Measurements from ENCODE around the gene BCAT1. TPM values are rescaled to one million over a fixed set of nuclear protein-coding genes. Genes with fewer than 3 reads are reported as not detected.

Gene BCAT1
- total and polyA plus RNA-seq, 2 of the 8 experiments (the other 6 are each of a cell fraction or from before 2014, with no cell fraction given), result 19.7 to 263 TPM

DNA sequence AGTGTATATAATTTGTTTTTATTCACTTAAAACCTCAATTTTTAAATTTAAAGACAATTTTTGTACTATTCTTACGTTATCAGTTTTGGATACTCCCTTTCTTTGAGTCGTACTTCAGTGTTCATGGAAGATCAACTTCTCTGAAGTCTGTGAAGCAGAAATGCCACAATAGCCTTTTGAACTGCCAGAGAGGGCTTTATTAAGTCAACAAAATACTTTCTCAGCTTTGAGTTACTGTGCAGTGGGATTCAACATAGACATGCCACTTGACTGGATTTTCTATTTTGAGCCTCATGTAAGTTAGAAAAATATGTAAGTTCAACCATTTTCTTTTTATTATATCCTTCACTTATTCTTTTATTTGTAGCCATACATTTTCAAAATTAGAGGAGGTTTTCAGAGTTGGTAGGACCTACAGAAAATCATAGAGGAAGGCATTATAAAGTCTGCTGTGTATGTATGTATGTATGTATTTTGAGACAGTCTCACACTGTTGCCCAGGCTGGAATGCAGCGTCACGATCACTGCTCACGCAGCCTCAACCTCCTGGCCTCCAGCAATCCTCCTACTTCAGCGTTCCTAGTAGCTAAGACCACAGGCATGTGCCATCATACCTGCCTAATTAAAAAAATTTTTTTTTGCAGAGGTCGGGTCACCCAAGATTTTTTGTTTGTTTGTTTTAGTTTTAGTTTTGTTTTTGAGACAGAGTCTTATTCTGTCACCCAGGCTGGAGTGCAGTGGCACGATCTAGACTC is 31.3 kb upstream of the BCAT1 start:
- H2BK12ac ChIP-seq (ENCODE audit: low read depth, low read length), result no peak overlapping the region
- ChIA-PET CTCF (ENCODE audit: partially characterized antibody) (interaction anchor here (0.6 to 1.4 kb wide), 9 partner anchors 9 to 156 kb away, joined by 3 to 6 read pairs (median 3); no protein-coding TSS in a partner anchor), POLR2A (ENCODE audit: partially characterized antibody) (no interaction called here)
- H3K27me3 ChIP-seq (replicated peaks in 1 of 4; ENCODE audit: control insufficient read depth in 3 of 4, extremely low read depth in 1 of 4, insufficient read depth in 3 of 4, low read length in 3 of 4), result no peaks in the 10 kb centered on the region
- H3K9ac ChIP-seq (replicated peaks in 1 of 4; ENCODE audit: extremely low read depth in 1 of 4, low read depth in 3 of 4, low read length in 3 of 4), result no peak overlapping the region
- no peaks in the 10 kb centered on the region for H3K79me1 ChIP-seq (ENCODE audit: low read depth, low read length)
- no peak overlapping the region for H3K4me2 ChIP-seq (ENCODE audit: insufficient read depth in 1 of 2, low read depth in 2 of 2, low read length in 2 of 2)
- no peak overlapping the region for H3K14ac ChIP-seq (ENCODE audit: insufficient read length)
- no peaks in the 10 kb centered on the region for H3K23me2 ChIP-seq (ENCODE audit: low read depth, low read length)
- no peak overlapping the region for H4K91ac ChIP-seq (replicated peaks; ENCODE audit: insufficient read length, low read length)
- no peak overlapping the region for H3K23ac ChIP-seq (ENCODE audit: insufficient read length)
- no peaks in the 10 kb centered on the region for H3K79me2 ChIP-seq (ENCODE audit: control insufficient read depth in 1 of 2, insufficient read depth in 2 of 2, low read length in 2 of 2)
- no peak overlapping the region for H3K18ac ChIP-seq (ENCODE audit: extremely low read depth, low read length)
- H4K20me1 ChIP-seq (replicated peaks in 1 of 2; ENCODE audit: control insufficient read depth in 1 of 2, insufficient read depth in 2 of 2, low read length in 2 of 2), result no peaks in the 10 kb centered on the region
- no peaks in the 10 kb centered on the region for H3K4me1 ChIP-seq (replicated peaks in 1 of 4; ENCODE audit: control insufficient read depth in 3 of 4, insufficient read depth in 4 of 4, low read length in 3 of 4)
- no peak overlapping the region for H4K8ac ChIP-seq (ENCODE audit: extremely low read depth, insufficient read depth, low read length)
- no peak overlapping the region for H3K4me3 ChIP-seq (ENCODE audit: extremely low read depth in 1 of 4, insufficient read depth in 2 of 4, low read depth in 3 of 4, low read length in 4 of 4)
- no peak overlapping the region for H2BK15ac ChIP-seq (ENCODE audit: low read length)
- no peak overlapping the region for H2AK5ac ChIP-seq (ENCODE audit: low read depth, low read length)
- no peak overlapping the region for H2AFZ ChIP-seq (ENCODE audit: low read length)
- H3K9me3 ChIP-seq (ENCODE audit: insufficient read depth in 2 of 2, low read depth in 1 of 2, low read length in 1 of 2), result peaks cover 4 to 5% of the 10 kb centered on the region in 2 experiments; a peak in 1 of 4 replicates
- 89% methylated on average over 8 of the region's 8 CpGs; no CpG with 5 or more reads in 1 of the 2 experiments for WGBS, 2 experiments (ENCODE audit: extremely low coverage in 1 of 2, insufficient coverage in 1 of 2, insufficient read length in 1 of 2, insufficient replicate concordance in 2 of 2, low coverage in 1 of 2, low lambda C conversion rate in 2 of 2, missing lambda C conversion rate in 1 of 2)
- H4K5ac ChIP-seq (ENCODE audit: insufficient read length, low read depth, low read length), result no peak overlapping the region
- H2BK5ac ChIP-seq (ENCODE audit: low read depth, low read length), result no peak overlapping the region
- TF ChIP-seq SIN3A (conservative IDR thresholded peaks at IDR 0.05 in 1 of 2, IDR thresholded peaks at IDR 0.05 in 1 of 2; ENCODE audit: low read depth in 1 of 2, low read length in 2 of 2) (no peak), PHF8 (conservative IDR thresholded peaks at IDR 0.05; ENCODE audit: low read depth, low read length) (no peak), HDAC6 (IDR thresholded peaks at IDR 0.05; ENCODE audit: low read depth, low read length) (no peak), MAX (IDR thresholded peaks at IDR 0.05) (no peak), HDAC2 (IDR thresholded peaks at IDR 0.05; ENCODE audit: borderline replicate concordance in 1 of 2, low read depth in 2 of 2, low read length in 2 of 2) (no peak), GTF2F1 (IDR thresholded peaks at IDR 0.05; ENCODE audit: borderline replicate concordance, low read depth, low read length) (no peak), FOSL1 (IDR thresholded peaks at IDR 0.05; ENCODE audit: insufficient read depth, low read depth, low read length) (no peak), CREB1 (IDR thresholded peaks at IDR 0.05) (no peak), NRF1 (IDR thresholded peaks at IDR 0.05; ENCODE audit: low read depth, low read length) (no peak)
- DNase-seq (ENCODE audit: low read depth in 1 of 2, low spot score in 2 of 2) (no peak), FAIRE-seq (no peak)
- H3K56ac ChIP-seq (replicated peaks; ENCODE audit: insufficient read length, low read depth, low read length), result no peak overlapping the region
- H2BK120ac ChIP-seq (replicated peaks; ENCODE audit: low read depth, low read length), result no peak overlapping the region
- no peak overlapping the region for H3K27ac ChIP-seq (ENCODE audit: low read depth, low read length)
- H2BK20ac ChIP-seq (ENCODE audit: low read length), result no peak overlapping the region
- H3K36me3 ChIP-seq (ENCODE audit: control insufficient read depth in 2 of 4, insufficient read depth in 4 of 4, low read length in 3 of 4), result no peaks in the 10 kb centered on the region
- H3K4ac ChIP-seq (replicated peaks; ENCODE audit: insufficient read length, low read depth, low read length), result no peak overlapping the region

All from H1 (cell line).